ENCODE results near the gene GKN1.
"Not testable (repeated sequence)": the region's sequence is repeated elsewhere in the genome, so short reads cannot be mapped to it uniquely, and the experiment has no call there.

GKN1 gene

GRCh38 chr2:68974251-68974650 is at the start of gene GKN1:
Gene GKN1, plus strand, starts transcription at chr2:68974636. Its CDS starts 42 bp downstream, at chr2:68974678.
- no peak for DNase-seq

DNA sequence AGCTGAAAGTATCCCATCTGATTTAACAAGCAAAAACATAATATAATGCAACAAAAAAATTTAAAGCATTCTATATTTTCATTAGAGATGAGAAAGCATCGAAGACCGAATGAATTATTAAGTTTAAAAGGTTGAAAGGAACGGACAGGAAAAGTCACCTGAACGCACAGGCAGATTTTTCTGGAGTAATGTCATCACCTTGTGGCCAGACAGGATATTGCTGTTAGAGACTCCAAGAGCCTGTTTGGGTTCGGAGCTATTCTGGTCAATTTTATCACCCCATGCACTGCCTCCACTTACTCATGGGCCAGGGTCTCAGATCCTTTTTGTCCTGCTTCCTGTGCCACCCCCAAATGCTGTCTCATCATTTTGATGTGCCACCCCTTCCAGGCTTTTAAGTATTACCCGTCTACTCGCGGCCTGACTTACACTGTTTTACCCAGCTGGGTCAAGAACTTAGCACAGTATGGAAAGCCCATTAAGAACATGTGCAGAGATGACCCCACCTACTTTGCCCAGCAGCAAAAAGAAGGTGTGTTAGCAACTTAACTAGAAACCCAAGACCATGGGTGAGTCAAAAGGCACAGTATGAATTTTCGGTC is 49.0 kb upstream of the GKN1 start:
- peak in 2 of 4 experiments; percentile 20 to 26 for DNase-seq

DNA sequence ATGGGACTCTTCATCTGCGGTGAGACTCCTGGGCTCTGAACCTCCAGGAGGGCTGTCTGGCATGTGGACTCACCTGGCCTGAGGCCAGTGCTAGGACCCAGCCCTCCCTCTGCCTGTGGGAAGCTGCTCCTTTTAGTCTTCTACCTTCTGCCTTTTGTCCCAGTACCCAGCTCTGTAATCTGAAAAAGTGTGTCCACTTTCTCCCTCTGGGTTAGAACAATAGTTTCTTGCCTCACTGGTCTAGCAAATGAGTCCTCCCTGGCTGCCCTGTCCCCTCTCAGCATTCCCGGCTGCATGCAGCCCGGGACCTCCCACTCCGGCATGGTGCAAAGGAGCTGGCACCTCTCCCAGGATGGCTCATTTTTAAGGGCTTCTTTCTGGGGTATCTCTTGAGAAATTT is 47.6 kb upstream of the GKN1 start:
- DNase-seq = no peak

GRCh38 chr2:68931149-68931711 is 43.2 kb upstream of the GKN1 start:
- DNase-seq = no peak

DNA sequence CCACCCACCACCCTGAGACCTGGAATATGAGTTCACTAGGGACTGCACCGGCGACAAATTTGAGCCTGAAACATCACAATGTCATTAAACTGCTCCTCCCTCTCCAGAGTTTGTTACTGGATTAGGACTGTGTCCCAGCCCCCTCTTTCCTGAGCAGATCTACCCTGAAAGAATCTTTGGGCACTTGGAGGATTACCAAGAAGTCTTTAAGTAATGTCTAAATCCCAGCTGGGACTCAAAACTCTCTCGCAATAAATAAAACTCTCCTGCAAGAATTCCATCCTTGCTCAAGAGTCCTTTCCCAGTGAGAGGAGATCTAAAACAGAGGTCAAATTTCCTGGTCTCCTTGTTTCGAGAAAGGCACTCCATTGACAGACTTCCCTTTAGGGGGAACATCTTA is 42.6 kb upstream of the GKN1 start:
- DNase-seq = no peak

- DNase-seq = no peak
These were observed 42.0 kb upstream of the GKN1 start for GRCh38 chr2:68932402-68932801.

DNA sequence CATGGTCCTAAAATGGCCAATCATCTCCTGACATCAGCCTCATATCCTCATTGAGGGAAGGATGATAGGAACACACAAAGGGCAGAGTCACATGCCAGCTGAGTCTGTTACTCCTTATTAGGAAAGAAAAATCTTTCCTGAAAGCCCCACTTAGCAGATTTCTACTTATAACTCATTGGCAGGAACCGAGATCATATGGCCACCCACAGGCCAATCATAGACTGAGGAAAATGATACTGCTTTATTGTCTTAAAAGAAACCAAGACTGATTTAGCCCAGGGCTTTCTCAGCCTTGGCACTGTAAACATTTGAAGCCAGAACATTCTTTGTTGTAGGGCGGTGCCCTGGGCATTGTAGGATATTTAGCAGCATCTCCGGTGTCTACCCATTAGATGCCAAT is 40.4 kb upstream of the GKN1 start:
- DNase-seq = no peak

GRCh38 chr2:68935471-68935870 is 39.0 kb upstream of the GKN1 start:
- no peak for DNase-seq

GRCh38 chr2:68936427-68936826 is 38.0 kb upstream of the GKN1 start:
- DNase-seq = no peak

GRCh38 chr2:68936889-68937288 is 37.5 kb upstream of the GKN1 start:
- no peak for DNase-seq

- no peak for DNase-seq
These were observed 36.9 kb upstream of the GKN1 start for GRCh38 chr2:68937346-68938055.

GRCh38 chr2:68938938-68939337 is 35.5 kb upstream of the GKN1 start:
- no peak for DNase-seq

- no peak for DNase-seq
These were observed 34.5 kb upstream of the GKN1 start for GRCh38 chr2:68939962-68940361.

GRCh38 chr2:68940369-68940768 is 34.1 kb upstream of the GKN1 start:
- no peak for DNase-seq

DNA sequence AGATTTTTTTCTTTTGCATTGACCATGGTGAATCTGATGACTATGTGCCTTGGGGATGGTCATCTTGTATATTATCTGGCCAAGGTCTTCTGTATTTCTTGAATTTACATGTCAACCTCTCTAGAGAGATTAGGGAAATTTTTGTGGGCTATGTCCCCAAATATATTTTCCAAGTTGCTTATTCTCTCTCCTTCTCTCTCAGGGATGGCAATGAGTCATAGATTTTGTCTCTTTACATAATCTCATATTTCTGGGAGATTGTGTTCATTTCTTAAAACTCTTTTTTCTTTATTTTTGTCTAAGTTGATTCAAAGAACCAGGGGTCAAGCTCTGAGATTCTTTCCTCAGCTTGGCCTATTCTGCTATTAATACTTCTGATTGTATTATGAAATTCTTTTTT is 31.6 kb upstream of the GKN1 start:
- no peak for DNase-seq

DNA sequence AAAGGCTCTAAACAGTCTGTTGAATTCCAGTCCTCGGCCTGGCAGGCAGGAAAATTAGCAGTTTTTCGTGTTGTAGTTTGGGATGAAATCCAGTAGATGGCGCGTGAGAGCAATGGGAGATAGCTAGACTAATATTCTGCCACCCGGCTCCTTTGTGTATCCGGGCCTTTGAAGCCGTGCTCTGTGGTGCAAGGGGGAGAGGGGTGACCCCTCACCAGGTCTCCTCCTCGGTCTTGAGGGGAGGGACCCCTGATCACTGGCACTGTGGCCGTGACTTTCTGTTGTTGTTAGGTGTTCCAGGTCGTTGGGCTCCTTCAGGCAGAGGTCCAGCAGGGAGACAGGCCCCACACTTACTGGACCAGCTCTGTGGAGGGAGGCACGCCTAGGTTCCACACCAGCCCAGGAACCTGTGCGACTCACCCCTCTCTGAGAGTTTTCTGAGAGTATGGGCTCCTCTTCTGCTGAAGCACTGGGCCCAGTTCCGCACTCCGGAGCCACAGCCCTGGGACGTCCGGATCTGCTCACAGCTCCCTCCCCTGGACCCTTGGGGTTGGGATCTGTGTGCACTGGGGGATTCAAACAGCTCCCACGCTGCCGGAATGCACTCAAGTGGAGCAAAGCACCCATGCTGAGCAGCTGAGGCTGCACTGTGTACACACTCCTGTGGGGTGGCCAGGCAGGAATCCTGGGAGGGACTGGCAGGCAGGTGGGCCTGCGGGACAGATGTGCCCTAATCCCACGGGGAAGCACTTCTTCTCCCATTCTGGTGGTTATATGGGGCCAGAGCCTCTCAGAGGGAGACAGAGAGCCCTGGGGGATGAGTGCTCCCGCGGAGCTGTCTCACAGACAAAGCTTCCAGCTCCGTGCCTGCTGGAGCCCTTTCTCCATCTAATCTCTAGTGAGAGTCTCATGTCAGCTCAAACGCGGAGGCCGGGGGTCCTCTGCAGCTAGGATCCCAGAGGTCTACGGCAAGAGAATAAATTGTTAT is 30.6 kb upstream of the GKN1 start:
- peak in 1 of 4 experiments; percentile 32 for DNase-seq

DNA sequence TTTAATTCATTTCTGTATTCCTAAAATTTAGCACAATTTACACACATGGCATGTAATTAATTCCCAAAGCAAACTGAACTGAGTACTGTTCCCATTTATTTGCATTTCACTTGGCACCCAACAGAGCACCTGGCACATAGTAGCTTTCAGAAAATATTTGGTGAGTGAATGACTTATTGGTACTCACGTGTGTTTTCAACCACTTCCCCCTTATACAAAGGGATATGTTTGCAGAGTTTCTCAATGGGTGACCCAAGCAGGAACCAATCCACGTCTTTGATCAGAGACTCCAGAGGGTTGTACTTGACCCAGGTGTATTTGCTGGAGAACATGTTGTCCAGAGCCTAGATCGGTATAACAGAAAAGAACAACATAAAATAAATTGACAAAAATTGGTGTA is 28.3 kb upstream of the GKN1 start:
- no peak for DNase-seq

DNA sequence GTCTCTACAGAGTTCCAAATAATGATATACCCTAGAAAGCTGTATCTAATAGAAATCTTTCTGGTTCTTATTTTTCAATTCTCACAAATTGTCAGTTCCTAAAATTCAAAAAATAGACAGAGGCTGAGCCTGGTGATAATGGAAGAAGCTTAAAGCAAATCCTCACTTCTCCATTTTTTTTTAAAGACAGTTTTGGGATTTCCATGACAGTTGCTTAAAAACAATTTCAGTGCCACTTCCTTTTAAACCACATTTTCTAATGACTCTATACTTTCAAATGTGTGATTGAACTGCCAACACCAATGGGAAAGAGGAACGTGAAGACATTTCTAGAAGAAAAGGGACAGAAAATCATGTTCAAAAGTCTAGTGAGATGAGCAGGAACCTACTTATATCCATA is 25.7 kb upstream of the GKN1 start:
- no peak for DNase-seq

- DNase-seq = no peak
These were observed 22.5 kb upstream of the GKN1 start for GRCh38 chr2:68951899-68952298.

GRCh38 chr2:68952887-68953521 is 21.4 kb upstream of the GKN1 start, which contains the start of gene GKN2:
Gene GKN2, minus strand, starts transcription at chr2:68952893. Its CDS starts 32 bp downstream, at chr2:68952861.
- DNase-seq = no peak

- not testable (repeated sequence) for DNase-seq
These were observed 19.0 kb upstream of the GKN1 start for GRCh38 chr2:68955432-68955831.

- no peak for DNase-seq
These were observed 15.4 kb upstream of the GKN1 start for GRCh38 chr2:68959001-68959400.

GRCh38 chr2:68961380-68961779 is 13.1 kb upstream of the GKN1 start:
- no peak for DNase-seq
